ENCODE results near the gene NUDT15. TPM values are rescaled to one million over a fixed set of nuclear protein-coding genes. Genes with fewer than 3 reads are reported as not detected.
A peak's percentile ranks its signal among the peaks of the same experiment; 100 is the strongest.

The NUDT15 gene
- total and polyA plus RNA-seq, 11 donors, result 6.8 to 13.9 (median 10.8) TPM

- TF ChIP-seq CTCF (IDR thresholded peaks at IDR 0.05) (peak in 5 of 12 donors; percentile 10 to 23 (median 13)), POLR2A (IDR thresholded peaks at IDR 0.05) (no peak)
These were observed 40.7 kb downstream of the NUDT15 start for GRCh38 chr13:48078251-48078656.

GRCh38 chr13:48081739-48082138 lies 44.2 kb downstream of the NUDT15 start:
- intact Hi-C loops (cut with DNase I), result no loop called here
- peaks cover 0 to 99% (median 95%) of the 10 kb centered on the region in 9 donors for H3K36me3 ChIP-seq
- H3K9me3 ChIP-seq, result no peaks in the 10 kb centered on the region
- no peaks in the 10 kb centered on the region for H3K27me3 ChIP-seq
- 85 to 97% (median 94%) methylated on average over 4 of the region's 4 CpGs for WGBS, 4 donors
- ATAC-seq (no peak), DNase-seq (no peak)
- H3K27ac ChIP-seq, result no peak overlapping the region
- H3K4me3 ChIP-seq, result no peak overlapping the region
- no peaks in the 10 kb centered on the region for H3K4me1 ChIP-seq
- TF ChIP-seq CTCF (IDR thresholded peaks at IDR 0.05) (no peak), POLR2A (IDR thresholded peaks at IDR 0.05) (no peak)

More at GRCh38 chr13:48078251-48078656, 40.7 kb downstream of the NUDT15 start:
- Histone ChIP-seq H3K27me3 (no peaks in the 10 kb centered on the region), H3K9me3 (peaks cover 0 to 3% (median 0%) of the 10 kb centered on the region in 12 donors), H3K4me1 (no peaks in the 10 kb centered on the region), H3K4me3 (no peak overlapping the region), H3K36me3 (peaks cover 0 to 100% (median 97%) of the 10 kb centered on the region in 9 donors), H3K27ac (no peak overlapping the region)
- WGBS, 4 donors, result 46 to 50% (median 49%) methylated on average over 2 of the region's 2 CpGs
- no peak for DNase-seq
- no peak for ATAC-seq
- intact Hi-C loops (cut with DNase I), result no loop called here

GRCh38 chr13:48086272-48086671 lies 48.7 kb downstream of the NUDT15 start:
- ATAC-seq, result no peak
- TF ChIP-seq POLR2A (IDR thresholded peaks at IDR 0.05) (no peak), CTCF (IDR thresholded peaks at IDR 0.05) (no peak)
- no peak for DNase-seq
- Histone ChIP-seq H3K4me3 (no peak overlapping the region), H3K9me3 (no peaks in the 10 kb centered on the region), H3K27me3 (no peaks in the 10 kb centered on the region), H3K36me3 (peaks cover 0 to 62% (median 52%) of the 10 kb centered on the region in 9 donors), H3K4me1 (peaks cover 0 to 27% (median 15%) of the 10 kb centered on the region in 12 donors), H3K27ac (no peak overlapping the region)
- intact Hi-C loops (cut with DNase I), result no loop called here
- WGBS, 4 donors, result 73 to 90% (median 78%) methylated on average over 2 of the region's 2 CpGs

GRCh38 chr13:48093588-48093987 lies 56.1 kb downstream of the NUDT15 start:
- intact Hi-C loops (cut with DNase I), result loop anchor here in 7 of 10 donors (10.0 kb wide), 3 partner anchors 141 to 491 kb away; partner anchors contain the start of gene ITM2B (in 5 of the 7)
- Histone ChIP-seq H3K9me3 (no peaks in the 10 kb centered on the region), H3K36me3 (peaks cover 0 to 3% (median 0%) of the 10 kb centered on the region in 9 donors), H3K27ac (no peak overlapping the region), H3K27me3 (no peaks in the 10 kb centered on the region), H3K4me3 (peak overlapping the region in 10 of 12 donors; percentile 65 to 98 (median 87)), H3K4me1 (peaks cover 0 to 59% (median 36%) of the 10 kb centered on the region in 12 donors)
- DNase-seq, result no peak
- no peak for TF ChIP-seq POLR2A (IDR thresholded peaks at IDR 0.05)
- no peak for TF ChIP-seq CTCF (IDR thresholded peaks at IDR 0.05)
- ATAC-seq, result no peak
- 78 to 81% (median 79%) methylated on average over 9 of the region's 9 CpGs for WGBS, 4 donors
